GM20000 (cell line): ENCODE data around the gene SLC4A4.

Source experiments
- DNase-seq: peaks from one replicate; pipeline ENCODE4 v3.0.0; 2012; ENCODE audit warnings: low spot score
- TF ChIP-seq, protein P1 (sequence below): IDR thresholded peaks from 2 replicates; pipeline ENCODE4 v1.5.1; 2012; ENCODE audit warnings: mild to moderate bottlenecking, control low read depth; ENCODE audit errors: extremely low read depth, missing control alignments

The SLC4A4 gene

DNA sequence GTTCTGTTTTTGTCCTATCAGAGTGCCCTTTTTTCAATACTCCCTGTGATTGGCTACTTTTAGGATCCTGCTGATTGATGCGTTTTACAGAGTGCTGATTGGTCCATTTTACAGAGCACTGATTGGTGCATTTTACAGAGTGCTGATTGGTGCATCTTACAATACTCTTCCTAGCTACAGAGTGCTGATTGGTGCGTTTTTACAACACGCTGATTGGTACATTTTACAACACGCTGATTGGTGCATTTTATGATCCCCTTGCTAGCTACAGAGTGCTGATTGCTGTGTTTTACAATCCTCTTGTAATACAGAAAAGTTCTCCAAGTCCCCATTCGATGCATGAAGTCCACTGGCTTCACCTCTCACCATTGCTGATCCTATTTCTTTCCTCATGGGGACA, 268.3 kb downstream of the SLC4A4 start:
- TF ChIP-seq, protein P1, sequence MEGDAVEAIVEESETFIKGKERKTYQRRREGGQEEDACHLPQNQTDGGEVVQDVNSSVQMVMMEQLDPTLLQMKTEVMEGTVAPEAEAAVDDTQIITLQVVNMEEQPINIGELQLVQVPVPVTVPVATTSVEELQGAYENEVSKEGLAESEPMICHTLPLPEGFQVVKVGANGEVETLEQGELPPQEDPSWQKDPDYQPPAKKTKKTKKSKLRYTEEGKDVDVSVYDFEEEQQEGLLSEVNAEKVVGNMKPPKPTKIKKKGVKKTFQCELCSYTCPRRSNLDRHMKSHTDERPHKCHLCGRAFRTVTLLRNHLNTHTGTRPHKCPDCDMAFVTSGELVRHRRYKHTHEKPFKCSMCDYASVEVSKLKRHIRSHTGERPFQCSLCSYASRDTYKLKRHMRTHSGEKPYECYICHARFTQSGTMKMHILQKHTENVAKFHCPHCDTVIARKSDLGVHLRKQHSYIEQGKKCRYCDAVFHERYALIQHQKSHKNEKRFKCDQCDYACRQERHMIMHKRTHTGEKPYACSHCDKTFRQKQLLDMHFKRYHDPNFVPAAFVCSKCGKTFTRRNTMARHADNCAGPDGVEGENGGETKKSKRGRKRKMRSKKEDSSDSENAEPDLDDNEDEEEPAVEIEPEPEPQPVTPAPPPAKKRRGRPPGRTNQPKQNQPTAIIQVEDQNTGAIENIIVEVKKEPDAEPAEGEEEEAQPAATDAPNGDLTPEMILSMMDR: no peak
- no peak for DNase-seq

DNA sequence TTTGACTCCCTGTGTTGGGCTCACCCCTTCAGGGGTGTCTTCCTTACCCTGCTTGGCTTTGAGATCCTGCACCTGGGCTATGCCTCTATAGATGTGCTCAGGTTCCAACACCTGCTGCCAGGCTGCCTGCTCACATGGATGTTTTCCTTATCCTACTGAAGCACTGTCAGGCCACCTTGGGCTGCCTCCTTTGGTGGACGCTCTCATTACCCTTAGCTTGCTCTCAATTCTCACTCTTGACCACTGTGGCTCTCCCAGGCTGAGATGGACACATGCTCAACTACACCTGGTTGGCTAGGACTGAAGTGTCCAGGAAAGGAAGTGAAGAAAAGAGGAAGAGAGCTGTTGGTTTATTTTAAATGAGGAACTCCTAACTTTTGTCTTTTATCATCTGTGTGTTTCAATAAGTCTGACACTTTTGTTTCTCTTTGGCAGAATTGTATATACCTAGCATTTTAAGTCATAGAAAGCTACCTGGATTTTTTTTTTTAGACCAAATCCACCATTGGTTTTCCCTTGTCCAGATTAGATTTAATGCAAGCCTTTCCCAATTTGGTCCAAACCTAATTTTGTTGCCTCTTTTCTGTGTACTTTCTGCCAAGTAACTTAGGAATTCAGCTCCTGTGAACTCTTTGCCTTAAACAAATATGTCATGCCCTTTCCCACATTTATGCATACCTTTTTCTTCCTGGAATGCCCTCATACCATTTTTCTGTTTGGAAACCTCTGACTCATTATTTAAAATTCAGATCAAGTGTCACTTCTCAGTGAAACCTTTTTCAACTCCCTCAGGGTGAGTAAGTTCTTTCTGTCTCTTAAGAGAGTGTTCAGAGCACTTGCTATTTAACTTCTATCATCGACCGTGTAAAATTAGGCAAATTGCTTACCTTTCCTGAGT, 269.2 kb downstream of the SLC4A4 start:
- TF ChIP-seq, protein P1: no peak
- DNase-seq: no peak

DNA sequence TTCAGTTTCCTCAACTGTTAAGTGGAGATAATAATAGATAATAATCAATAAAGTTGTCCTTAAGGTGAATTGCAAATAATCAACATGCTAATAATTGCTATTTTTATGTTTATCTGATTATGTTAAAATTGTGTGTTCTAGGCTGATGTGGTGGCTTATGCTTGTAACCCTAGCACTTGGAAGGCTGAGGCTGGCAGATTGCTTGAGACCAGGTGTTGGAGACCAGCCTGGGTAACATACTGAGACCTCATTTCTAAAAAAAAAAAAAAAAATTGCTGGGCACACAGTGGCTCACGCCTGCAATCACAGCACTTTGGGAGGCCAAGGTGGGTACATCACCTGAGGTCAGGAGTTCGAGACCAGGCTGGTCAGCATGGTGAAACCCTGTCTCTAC, 269.9 kb downstream of the SLC4A4 start:
- TF ChIP-seq, protein P1: no peak
- no peak for DNase-seq

DNA sequence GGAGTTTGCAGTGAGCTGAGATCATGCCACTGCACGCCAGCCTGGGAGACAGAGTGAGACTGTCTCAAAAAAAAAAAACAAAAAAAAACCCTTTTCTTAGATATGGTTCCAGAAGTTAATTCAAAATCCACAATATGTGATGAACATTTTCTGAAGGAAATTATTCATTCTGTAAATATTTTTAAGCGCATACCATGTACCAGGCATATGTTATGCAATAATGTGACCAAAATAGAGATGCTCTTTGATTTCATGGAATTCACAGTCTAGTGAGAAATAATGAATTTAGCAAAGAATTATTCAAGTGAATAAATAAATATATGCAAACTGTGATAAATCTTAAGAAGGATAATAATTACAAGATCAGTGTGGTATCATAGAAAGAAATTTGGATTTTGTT, 270.3 kb downstream of the SLC4A4 start:
- TF ChIP-seq, protein P1: no peak

DNA sequence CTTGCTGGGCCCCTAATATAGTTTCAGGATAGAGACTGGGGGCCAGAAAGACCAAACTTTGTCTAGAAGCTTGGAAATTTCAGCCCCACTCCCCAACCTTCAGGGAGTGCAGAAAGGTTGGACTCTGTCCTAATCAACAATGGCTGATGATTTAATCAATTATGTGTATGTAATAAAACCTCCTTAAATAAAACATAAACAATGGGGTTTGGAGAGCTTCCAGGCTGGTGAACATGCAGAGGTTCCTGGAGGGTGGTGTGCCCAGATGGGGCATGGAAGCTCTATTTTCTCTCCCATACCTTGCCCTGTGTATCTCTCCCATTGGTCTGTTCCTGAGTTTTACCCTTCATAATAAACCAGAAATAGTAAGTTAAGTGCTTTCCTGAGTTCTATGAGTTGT, 270.8 kb downstream of the SLC4A4 start:
- TF ChIP-seq, protein P1: no peak
- no peak for DNase-seq

More for the DNA sequence above, 270.3 kb downstream of the SLC4A4 start:
- no peak for DNase-seq

DNA sequence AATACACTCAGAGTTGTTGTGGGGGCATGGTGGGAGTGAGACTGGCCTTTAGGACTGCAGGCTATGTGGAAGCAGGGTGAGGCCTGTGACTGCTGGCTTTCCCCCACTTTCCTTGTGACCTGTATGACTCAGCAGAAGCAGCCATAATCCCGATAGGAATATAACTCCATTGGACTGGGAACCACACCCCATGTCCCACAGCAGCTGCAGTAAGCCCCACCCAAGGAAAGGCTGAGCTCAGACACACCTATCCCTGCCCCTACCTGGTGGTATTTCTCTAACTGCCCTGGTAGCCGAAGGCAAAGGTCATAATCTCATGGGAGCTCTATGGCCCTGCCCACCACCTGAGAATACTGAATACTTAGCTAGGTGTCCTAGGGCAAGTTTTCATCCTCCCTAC, 275.8 kb downstream of the SLC4A4 start:
- TF ChIP-seq, protein P1: no peak
- DNase-seq: no peak

DNA sequence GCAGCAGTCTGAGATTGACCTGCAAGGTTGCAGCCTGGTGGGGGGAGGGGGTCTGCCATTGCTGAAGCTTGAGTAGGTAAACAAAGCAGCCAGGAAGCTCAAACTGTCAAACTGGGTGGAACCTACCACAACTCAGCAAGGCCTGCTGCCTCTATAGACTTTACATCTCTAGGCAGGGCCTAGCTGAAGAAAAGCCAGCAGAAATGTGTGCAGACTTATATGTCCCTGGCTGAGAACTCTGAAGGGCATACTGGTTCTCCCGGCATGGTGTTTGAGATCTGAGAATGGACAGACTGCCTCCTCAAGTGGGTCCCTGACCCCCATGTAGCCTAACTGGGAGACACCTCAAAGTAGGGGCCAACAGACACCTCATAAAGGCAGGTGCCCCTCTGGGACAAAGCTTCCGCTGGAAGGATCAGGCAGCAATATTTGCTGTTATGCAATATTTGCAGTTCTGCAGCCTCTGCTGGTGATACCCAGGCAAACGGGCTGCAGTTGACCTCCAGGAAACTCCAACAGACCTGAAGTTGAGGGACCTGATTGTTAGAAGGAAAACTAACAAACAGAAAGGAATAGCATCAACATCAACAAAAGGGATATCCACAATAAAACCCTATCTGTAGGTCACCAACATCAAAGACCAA, 277.5 kb downstream of the SLC4A4 start:
- TF ChIP-seq, protein P1: no peak

More for the DNA sequence above, 277.5 kb downstream of the SLC4A4 start:
- DNase-seq: no peak
